GM18498 (cell line): ENCODE results near the gene ZNF276.
"Not testable (repeated sequence)": the region's sequence is repeated elsewhere in the genome, so short reads cannot be mapped to it uniquely, and the experiment has no call there.

Source experiments
- ATAC-seq: cut with Tn5 transposase; IDR thresholded peaks from one replicate; pipeline ENCODE4 v1.9.1; 2021; ENCODE audit warnings: mild to moderate bottlenecking, moderate library complexity; ENCODE audit not compliant: unreplicated experiment

ZNF276 gene

DNA sequence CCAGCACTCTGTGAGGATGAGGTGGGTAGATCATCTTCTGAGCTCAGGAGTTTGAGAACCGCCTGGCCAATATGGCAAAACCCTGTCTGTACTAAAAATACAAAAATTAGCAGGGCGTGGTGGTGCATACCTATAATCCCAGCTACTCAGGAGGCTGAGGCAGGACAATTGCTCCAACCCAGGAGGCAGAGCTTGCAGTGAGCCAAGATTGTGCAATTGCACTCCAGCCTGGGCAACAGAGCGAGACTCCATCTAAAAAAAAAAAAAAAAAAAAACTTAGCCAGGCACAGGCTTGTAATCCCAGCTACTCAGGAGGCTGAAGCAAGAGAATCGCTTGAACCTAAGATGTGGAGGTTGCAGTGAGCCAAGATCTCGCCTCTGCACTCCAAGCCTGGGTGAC lies 56.9 kb downstream of the ZNF276 start:
- ATAC-seq: not testable (repeated sequence)

DNA sequence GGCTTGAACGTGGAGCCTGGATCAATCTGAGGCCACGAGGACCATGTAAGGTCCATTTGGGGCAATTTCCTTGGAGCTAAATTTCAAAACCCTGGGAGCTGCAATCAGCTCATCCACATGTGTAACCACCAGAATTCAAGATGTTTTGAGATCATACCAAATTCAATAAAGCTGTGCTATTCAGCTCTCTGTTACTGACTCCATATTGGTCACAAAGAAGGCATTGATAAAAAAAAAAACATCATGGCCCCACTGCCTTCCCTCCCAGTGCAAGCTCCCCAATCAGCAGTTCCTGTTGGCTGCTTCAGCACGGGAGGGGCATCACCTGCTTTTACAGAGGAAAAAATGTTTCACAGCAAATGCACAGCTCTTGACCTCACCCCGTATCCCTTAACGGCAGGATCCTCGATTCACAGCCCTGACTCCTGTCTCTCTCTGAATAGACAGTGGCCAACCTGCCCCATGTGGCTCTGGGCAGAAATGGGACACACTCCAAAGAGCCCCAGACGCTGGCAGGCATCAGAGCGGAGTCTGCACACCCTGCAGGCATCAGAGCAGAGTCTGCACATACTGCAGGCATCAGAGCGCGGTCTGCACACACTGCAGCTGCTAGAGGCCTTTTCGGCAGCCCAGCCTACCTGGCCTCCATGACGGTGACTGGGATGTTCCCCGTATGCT lies 58.0 kb downstream of the ZNF276 start:
- ATAC-seq: no peak

DNA sequence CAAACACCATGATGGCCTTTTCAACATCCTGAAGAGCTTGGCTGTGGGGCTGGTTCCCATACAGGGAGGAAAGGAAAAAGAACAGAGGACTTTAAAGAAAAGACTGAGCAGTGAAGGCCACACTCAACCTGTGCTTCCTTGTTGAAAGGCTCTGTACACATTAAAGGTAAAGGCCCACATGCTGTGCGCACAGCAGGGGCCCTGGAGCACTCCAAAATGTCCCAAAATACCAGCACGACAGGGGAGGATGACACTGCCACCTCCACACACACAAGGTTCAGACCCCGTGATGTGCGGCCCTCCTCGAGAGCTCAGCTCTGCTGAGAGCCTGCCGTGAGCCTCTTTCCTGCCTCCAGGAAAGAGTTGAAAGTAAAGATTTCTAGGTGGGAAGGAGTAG lies 58.6 kb downstream of the ZNF276 start:
- ATAC-seq: no peak

DNA sequence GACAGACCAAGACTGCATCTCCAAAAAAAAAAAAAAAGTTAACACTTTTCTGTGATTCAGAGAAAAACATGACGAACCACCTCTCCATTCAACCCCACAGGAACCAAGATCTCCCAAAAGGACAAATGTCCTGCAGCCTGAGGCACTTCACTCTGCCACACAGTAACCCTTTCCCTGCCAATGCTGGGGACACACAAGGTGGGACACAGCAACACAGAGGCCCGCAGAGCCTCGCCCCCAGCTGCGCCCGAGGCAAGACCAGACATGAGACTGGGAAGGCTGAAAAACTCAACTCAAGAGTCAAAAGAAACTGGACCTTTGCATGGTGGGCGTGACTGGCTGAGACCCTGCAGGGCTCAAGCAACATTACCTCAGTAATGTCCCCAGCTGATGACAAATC lies 61.2 kb downstream of the ZNF276 start:
- ATAC-seq: no peak

DNA sequence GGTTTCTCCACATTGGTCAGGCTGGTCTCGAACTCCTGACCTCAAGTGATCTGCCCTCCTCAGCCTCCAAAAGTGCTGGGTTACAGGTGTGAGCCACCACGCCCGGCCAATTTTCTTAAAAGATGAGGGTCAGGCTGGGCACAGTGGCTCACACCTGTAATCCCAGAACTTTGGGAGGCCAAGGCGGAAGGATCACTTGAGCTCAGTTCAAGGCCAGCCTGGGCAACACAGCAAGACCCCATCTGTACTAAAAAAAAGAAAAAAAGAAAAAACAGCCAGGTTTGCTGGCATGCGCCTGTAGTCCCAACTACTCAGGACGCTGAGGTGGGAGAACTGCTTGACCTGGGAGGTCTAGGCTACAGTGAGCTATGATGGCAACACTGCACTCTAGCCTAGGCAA lies 62.6 kb downstream of the ZNF276 start:
- not testable (repeated sequence) for ATAC-seq

DNA sequence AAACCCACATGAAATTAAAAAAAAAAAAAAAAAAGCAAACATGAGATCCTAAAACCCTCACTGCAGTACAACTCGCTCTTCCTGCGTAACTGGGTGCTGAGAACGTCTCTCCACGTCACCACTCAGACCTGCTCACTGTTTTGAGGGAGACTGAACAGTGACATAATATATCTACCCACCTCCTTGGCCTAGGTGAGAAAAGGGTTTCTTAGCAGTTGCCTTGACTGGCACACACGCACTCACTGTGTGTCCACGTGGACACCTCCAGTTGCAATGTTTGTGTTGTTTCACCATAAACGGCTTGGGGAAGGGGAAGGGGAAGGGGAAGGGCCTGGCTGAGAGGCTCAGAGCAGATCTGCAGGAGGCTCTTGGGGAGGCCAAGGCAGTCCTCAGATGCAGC lies 63.1 kb downstream of the ZNF276 start:
- ATAC-seq: no peak

DNA sequence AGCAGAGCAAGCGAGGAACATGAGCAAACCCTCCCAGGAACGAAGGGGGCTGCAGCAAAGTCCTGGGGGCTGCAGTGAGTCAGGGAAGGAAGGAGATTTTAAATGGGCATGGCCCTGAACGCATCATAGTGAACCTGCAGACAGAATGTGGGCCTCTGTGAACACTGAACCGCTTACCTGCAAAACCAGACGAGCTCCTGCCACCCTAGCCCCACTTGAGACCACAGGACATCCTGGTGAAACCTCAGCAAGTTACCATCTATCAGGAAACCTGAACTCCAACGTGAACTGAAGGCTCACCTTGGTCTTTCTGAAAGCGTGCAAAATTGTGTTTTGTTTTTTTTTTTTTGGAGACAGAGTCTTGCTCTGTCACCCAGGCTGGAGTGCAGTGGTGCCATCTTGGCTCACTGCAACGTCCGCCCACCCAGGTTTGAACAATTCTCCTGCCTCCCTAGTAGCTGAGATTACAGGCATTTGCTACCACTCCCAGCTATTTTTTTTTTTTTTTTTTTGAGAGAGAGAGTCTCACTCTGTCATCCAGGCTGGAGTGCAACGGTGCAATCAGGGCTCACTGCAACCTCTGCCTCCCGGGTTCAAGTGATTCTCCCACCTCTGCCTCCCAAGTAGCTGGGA lies 64.3 kb downstream of the ZNF276 start:
- ATAC-seq: no peak

DNA sequence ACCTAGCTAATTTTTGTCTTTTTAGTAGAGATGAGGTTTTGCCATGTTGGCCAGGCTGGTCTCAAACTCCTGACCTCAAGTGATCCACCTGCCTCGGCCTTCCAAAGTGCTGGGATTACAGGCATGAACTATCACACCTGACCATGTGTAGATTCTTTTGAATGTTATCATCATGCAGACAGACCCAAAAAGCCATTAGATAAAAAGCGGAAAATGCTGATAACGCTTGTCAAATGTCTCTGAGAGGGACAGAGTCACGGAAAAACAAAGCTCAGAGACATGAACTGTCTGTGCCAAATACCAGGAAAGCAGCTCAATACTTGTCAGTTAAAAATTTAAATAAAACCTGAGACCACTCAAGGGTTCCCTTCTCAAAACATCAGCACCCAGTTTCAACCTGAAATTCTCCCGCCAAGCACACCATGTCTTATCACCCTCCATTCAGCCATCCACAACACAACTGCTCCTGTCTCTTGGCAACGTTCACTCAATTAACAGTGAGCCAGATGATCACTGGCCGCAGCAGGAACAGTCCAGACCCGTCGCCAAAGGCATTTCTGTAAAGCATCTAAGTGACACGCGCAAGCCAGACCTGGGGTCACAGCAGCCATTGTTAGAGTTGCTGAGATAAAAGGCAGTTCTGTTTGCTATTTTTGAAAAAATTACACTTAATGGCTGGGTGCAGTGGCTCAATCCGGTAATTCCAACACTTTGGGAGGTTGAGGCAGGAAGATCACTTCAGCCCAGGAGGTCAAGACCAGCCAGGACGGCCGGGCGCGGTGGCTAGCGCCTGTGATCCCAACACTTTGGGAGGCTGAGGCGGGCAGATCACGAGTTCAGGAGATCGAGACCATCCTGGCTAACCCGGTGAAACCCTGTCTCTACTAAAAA lies 65.4 kb downstream of the ZNF276 start:
- ATAC-seq: no peak

DNA sequence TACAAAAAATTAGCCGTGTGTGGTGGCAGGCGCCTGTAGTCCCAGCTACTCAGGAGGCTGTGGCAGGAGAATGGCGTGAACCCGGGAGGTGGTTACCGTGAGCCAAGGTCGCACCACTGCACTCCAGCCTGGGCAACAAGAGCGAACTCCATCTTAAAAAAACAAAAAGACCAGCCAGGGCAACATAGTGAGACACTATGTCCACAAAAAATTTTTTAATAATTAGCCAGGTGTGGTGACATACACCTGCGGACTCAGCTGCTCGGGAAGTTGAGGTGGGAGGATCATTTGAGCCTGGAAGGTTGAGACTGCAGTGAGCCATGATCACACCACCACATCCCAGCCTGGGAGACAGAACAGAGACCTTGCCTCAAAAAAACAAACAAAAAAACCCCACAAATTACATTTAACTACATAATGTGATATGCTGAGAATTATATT lies 66.0 kb downstream of the ZNF276 start:
- no peak for ATAC-seq
